Upper lobe of right lung (tissue), 1 donor: Measurements from ENCODE around the gene CDH13. TPM values are rescaled to one million over a fixed set of nuclear protein-coding genes. Genes with fewer than 3 reads are reported as not detected.

Experiments
- ATAC-seq: fragments of 200-7000 bp; cut with Tn5 transposase; one replicate; pipeline ENCODE4 v1.9.1; 2020; ENCODE audit warnings: mild to moderate bottlenecking, moderate library complexity
- DNase-seq: peaks from one replicate; pipeline ENCODE4 v3.0.0-alpha.2; 2020
- H3K27ac ChIP-seq: fragments of 200-600 bp; one replicate; pipeline ENCODE4 v1.8.0; 2022
- H3K27me3 ChIP-seq: fragments of 200-600 bp; one replicate; pipeline ENCODE4 v1.8.0; 2022; ENCODE audit warnings: mild to moderate bottlenecking
- H3K36me3 ChIP-seq: fragments of 200-600 bp; one replicate; pipeline ENCODE4 v1.8.0; 2022
- H3K4me1 ChIP-seq: fragments of 200-600 bp; one replicate; pipeline ENCODE4 v1.8.0; 2022
- H3K4me3 ChIP-seq: fragments of 200-600 bp; one replicate; pipeline ENCODE4 v1.8.0; 2022; ENCODE audit warnings: mild to moderate bottlenecking
- H3K9me3 ChIP-seq: fragments of 200-600 bp; one replicate; pipeline ENCODE4 v1.8.0; 2022
- intact Hi-C: fragments of 100-400 bp; cut with DNase I; formaldehyde crosslinking; loops from one replicate; pipeline ENCODE4 v1.11.0; 2022
- total RNA-seq: library from RNA; stranded (reverse); fragmentation: NEBNext Ultra II Directional; extraction: Animal tissue kit (Norgen Biotek cat#: 25700); gene quantifications from one replicate; pipeline ENCODE4 v1.2.1, GENCODE V29; 2021
- TF ChIP-seq, protein P1 (sequence below): fragments of 200-600 bp; IDR thresholded peaks from one replicate; pipeline ENCODE4 v1.8.0; 2022; ENCODE audit warnings: antibody characterized with exemption
- donor health status: DM: no; HTN: yes; CAD: no; lungs with severe emphysema.

The CDH13 gene
- total RNA-seq, 1 donor from 2014 or later, result 27.2 TPM

DNA sequence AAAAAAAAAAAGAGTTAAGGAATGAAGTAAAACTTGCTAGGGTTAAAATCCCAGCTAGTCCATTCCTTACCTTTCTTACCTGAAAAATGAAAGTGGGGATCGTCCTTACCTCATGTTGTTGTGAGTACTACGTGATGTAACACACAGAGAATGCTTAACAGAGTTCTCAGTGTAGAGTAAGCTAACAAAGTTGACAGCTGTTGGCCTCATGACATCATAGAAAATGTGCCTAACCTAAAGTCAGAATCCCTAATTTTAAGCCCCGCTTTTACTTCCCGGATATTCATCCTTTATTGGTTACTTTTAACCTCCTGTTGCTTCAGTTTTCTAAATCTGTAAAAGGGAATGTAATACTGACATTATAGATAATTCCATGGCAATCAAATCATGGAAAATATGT, 675.2 kb downstream of the CDH13 start:
- DNase-seq (no peak), ATAC-seq (no peak)
- TF ChIP-seq, protein P1, sequence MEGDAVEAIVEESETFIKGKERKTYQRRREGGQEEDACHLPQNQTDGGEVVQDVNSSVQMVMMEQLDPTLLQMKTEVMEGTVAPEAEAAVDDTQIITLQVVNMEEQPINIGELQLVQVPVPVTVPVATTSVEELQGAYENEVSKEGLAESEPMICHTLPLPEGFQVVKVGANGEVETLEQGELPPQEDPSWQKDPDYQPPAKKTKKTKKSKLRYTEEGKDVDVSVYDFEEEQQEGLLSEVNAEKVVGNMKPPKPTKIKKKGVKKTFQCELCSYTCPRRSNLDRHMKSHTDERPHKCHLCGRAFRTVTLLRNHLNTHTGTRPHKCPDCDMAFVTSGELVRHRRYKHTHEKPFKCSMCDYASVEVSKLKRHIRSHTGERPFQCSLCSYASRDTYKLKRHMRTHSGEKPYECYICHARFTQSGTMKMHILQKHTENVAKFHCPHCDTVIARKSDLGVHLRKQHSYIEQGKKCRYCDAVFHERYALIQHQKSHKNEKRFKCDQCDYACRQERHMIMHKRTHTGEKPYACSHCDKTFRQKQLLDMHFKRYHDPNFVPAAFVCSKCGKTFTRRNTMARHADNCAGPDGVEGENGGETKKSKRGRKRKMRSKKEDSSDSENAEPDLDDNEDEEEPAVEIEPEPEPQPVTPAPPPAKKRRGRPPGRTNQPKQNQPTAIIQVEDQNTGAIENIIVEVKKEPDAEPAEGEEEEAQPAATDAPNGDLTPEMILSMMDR, result no peak
- intact Hi-C loops, result no loop called here
- H3K4me1 ChIP-seq, result no peaks in the 10 kb centered on the region
- no peak overlapping the region for H3K27ac ChIP-seq
- no peak overlapping the region for H3K4me3 ChIP-seq
- H3K27me3 ChIP-seq, result no peaks in the 10 kb centered on the region
- H3K9me3 ChIP-seq, result no peaks in the 10 kb centered on the region
- no peaks in the 10 kb centered on the region for H3K36me3 ChIP-seq

DNA sequence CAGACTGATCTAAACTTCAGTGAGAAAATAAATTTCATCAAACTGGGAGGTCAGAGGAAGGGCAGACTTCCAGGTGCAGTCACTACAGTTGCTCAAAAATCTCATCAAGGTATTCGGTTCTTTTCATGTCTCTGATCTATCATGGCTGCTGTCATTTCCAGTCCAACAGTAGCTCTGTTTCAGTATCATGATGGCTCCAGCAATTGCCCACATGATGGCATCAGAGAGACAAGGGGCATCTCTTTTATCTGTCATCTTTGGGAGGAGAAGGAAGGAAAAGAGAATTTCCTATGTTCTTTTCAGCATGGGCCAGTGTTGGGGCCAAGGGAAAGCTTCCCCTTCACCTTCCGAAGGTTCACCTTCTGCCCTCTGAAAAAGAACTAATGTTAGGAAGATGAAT, 676.1 kb downstream of the CDH13 start:
- Histone ChIP-seq H3K27ac (no peak overlapping the region), H3K27me3 (no peaks in the 10 kb centered on the region), H3K9me3 (no peaks in the 10 kb centered on the region), H3K36me3 (no peaks in the 10 kb centered on the region), H3K4me1 (no peaks in the 10 kb centered on the region), H3K4me3 (no peak overlapping the region)
- ATAC-seq (no peak), DNase-seq (no peak)
- intact Hi-C loops, result no loop called here
- TF ChIP-seq, protein P1, result no peak

DNA sequence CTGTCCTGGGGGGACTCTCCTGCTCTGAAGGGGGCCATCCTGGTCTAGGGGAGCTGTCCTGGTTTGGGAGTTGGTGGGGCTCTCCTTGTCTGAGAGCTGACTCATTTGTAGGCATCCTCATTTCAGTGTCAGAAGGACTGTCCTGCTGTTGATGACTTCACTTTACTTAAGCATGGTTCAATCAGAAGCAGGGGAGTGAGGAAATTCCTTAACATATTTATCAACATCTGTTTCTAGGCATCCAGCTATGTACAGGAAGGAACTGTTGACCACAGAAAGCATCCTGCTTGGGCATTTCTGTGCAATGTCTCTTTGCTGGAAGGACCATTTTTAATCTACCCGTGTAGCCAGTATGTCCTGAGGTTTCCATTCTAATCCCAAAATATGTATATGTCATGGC, 678.3 kb downstream of the CDH13 start:
- Histone ChIP-seq H3K27ac (no peak overlapping the region), H3K36me3 (no peaks in the 10 kb centered on the region), H3K27me3 (no peaks in the 10 kb centered on the region), H3K4me3 (no peak overlapping the region), H3K4me1 (no peaks in the 10 kb centered on the region), H3K9me3 (no peaks in the 10 kb centered on the region)
- intact Hi-C loops, result no loop called here
- DNase-seq, result no peak
- TF ChIP-seq, protein P1, result no peak
- no peak for ATAC-seq

DNA sequence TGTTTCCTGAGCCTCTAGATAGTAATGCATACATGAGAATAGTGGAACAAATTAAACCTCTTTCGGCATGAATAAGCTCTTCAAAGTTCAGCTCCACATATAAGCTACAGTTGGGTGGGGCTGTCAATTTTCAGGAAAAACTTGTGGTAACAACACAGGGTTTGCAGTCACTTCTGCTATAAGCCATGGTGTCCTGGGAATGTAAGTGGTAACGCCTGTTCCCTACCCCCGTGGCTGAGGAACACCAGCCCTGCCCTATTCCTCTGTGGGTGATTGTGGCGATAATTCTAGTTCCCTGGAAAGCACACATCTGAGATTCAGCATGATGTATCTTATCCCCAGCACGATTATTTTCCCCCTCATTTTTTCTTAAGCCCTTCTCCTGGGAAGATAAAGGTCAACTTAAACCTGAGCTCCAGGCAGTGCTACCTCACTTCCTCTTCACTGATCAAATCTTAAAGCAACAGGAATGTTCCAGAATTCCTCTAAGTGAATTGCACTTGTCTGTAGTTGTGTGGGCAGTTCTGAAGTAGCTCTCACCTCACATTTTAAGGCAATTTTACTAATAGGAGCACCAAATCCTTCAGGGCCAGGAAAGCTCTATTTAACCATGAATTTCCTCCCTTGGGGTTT, 680.3 kb downstream of the CDH13 start:
- intact Hi-C loops, result no loop called here

DNA sequence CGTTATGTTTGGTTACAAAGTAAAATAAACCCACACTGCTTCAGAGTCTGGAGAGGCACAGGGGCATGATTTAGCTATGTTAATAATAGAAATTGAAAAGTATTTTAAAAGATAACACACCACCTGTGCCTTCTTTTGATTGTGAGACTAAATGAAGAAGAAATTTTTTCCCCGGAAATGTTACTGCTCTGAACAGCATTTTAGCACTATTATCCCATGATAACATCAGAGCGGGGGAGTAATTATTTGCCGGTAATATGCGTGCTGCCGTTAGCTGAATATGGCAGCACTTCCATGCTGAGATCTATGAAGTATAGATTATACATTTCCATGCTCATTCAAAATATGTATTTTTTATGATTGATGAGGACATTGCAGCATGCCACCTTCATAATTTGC, 680.8 kb downstream of the CDH13 start:
- Histone ChIP-seq H3K9me3 (no peaks in the 10 kb centered on the region), H3K4me3 (no peak overlapping the region), H3K4me1 (no peaks in the 10 kb centered on the region), H3K27ac (no peak overlapping the region), H3K36me3 (no peaks in the 10 kb centered on the region), H3K27me3 (no peaks in the 10 kb centered on the region)
- intact Hi-C loops, result no loop called here
- ATAC-seq (no peak), DNase-seq (no peak)
- TF ChIP-seq, protein P1, result no peak

More for the DNA sequence above, 680.3 kb downstream of the CDH13 start:
- ATAC-seq (peak; percentile 23), DNase-seq (no peak)
- Histone ChIP-seq H3K27ac (no peak overlapping the region), H3K4me1 (no peaks in the 10 kb centered on the region), H3K4me3 (no peak overlapping the region), H3K27me3 (no peaks in the 10 kb centered on the region), H3K36me3 (no peaks in the 10 kb centered on the region), H3K9me3 (no peaks in the 10 kb centered on the region)
- TF ChIP-seq, protein P1, result no peak

DNA sequence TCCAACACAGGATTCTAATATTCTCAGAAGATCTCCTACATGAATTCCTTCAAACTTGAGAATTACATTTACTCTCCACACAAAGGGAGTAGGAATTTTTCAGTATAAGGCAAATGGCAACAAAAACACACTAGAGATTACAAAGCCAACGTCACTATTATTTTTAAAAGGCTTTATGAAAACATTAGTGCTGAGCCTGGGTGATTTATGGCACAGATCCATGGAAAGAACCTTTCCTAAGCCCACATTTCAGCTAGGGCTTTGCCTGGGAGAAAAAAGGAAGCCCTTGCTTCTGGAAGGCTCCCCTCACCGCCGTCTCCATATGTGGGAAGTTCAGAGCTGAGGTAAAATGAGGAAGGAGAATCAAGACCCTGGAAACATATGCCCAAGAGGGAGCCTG, 681.6 kb downstream of the CDH13 start:
- TF ChIP-seq, protein P1, result no peak
- no peaks in the 10 kb centered on the region for H3K27me3 ChIP-seq
- H3K27ac ChIP-seq, result no peak overlapping the region
- no peaks in the 10 kb centered on the region for H3K4me1 ChIP-seq
- DNase-seq, result no peak
- no peaks in the 10 kb centered on the region for H3K36me3 ChIP-seq
- no peak for ATAC-seq
- no peaks in the 10 kb centered on the region for H3K9me3 ChIP-seq
- H3K4me3 ChIP-seq, result no peak overlapping the region
- intact Hi-C loops, result no loop called here
